ENCODE results near the gene HDGF. TPM values are rescaled to one million over a fixed set of nuclear protein-coding genes. Genes with fewer than 3 reads are reported as not detected.

Gene HDGF
- total RNA-seq, 1 donor from 2014 or later = 296 TPM

DNA sequence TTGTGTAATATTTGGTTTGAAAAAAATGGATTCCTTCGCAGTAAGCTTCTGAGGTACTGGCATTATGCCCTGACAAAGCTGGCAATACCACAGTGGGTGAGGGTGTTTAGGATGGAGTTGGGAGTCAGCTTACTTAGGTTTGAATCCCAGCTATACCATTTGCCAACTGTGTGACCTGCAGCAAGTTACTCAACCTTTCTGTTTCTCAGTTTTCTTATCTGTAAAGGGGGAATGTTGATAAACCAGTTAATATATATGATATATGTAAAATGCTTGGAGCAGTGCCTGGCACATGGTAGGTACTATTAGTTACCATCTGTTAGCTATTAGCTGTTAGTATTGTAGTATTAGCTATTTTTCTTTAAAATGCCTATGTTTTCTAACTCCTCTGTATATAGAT lies 4.9 kb upstream of the HDGF start:
- TF ChIP-seq, protein P1, sequence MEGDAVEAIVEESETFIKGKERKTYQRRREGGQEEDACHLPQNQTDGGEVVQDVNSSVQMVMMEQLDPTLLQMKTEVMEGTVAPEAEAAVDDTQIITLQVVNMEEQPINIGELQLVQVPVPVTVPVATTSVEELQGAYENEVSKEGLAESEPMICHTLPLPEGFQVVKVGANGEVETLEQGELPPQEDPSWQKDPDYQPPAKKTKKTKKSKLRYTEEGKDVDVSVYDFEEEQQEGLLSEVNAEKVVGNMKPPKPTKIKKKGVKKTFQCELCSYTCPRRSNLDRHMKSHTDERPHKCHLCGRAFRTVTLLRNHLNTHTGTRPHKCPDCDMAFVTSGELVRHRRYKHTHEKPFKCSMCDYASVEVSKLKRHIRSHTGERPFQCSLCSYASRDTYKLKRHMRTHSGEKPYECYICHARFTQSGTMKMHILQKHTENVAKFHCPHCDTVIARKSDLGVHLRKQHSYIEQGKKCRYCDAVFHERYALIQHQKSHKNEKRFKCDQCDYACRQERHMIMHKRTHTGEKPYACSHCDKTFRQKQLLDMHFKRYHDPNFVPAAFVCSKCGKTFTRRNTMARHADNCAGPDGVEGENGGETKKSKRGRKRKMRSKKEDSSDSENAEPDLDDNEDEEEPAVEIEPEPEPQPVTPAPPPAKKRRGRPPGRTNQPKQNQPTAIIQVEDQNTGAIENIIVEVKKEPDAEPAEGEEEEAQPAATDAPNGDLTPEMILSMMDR (IDR thresholded peaks at IDR 0.05; ENCODE audit: insufficient read depth, low read length, poor library complexity, severe bottlenecking) = no peak
- no peak overlapping the region for H3K4me3 ChIP-seq (ENCODE audit: low read depth, low read length)
- no peaks in the 10 kb centered on the region for H3K27me3 ChIP-seq (ENCODE audit: control insufficient read depth, insufficient read depth, low read length)
- no peaks in the 10 kb centered on the region for H3K36me3 ChIP-seq (ENCODE audit: control insufficient read depth, insufficient read depth, low read length)
- no peak for DNase-seq (ENCODE audit: low read depth)

DNA sequence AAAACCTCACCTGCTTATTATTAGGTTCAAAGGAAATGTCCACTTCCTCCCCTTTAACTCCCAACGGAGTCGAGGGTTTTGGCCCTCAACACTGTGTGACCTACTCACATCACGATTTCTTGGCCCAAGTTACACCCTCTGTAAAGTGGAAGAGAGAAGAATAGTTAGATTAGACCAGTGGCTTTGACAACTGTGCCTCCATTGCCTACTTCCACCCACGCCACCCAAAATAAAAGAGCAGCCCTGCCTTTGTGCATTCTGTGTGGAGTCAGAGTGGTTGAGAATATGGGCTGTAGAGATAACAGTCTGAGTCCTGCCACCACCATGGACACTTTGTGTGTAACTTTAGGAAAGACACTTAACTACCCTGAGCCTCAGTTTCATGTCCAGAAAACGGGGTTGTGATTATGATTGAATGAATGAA lies 4.1 kb upstream of the HDGF start:
- Histone ChIP-seq H3K4me3 (ENCODE audit: low read depth, low read length) (no peak overlapping the region), H3K27me3 (ENCODE audit: control insufficient read depth, insufficient read depth, low read length) (no peaks in the 10 kb centered on the region), H3K36me3 (ENCODE audit: control insufficient read depth, insufficient read depth, low read length) (no peaks in the 10 kb centered on the region)
- TF ChIP-seq, protein P1 (IDR thresholded peaks at IDR 0.05; ENCODE audit: insufficient read depth, low read length, poor library complexity, severe bottlenecking) = no peak
- no peak for DNase-seq (ENCODE audit: low read depth)

DNA sequence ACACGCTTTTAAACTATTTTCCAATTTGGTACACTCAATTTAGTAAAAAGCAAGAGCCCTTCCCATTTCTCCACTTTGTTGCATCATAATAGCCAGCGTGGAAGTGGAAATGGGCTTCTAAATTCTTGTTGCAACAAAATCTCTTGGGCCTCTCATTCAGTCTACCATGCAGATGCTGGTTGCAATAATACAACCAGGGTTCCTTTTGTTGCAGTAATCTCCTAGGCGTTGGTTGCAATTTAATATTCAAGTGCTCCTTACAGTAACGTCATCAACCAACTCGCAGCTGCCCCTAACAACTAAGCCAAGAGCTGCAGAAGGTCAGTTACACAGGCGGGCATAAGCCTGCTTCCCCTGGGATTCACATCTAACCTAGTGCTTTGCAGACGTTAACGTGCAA lies 2.7 kb upstream of the HDGF start:
- TF ChIP-seq, protein P1 (IDR thresholded peaks at IDR 0.05; ENCODE audit: insufficient read depth, low read length, poor library complexity, severe bottlenecking) = no peak
- no peak for DNase-seq (ENCODE audit: low read depth)
- H3K36me3 ChIP-seq (ENCODE audit: control insufficient read depth, insufficient read depth, low read length) = no peaks in the 10 kb centered on the region

DNA sequence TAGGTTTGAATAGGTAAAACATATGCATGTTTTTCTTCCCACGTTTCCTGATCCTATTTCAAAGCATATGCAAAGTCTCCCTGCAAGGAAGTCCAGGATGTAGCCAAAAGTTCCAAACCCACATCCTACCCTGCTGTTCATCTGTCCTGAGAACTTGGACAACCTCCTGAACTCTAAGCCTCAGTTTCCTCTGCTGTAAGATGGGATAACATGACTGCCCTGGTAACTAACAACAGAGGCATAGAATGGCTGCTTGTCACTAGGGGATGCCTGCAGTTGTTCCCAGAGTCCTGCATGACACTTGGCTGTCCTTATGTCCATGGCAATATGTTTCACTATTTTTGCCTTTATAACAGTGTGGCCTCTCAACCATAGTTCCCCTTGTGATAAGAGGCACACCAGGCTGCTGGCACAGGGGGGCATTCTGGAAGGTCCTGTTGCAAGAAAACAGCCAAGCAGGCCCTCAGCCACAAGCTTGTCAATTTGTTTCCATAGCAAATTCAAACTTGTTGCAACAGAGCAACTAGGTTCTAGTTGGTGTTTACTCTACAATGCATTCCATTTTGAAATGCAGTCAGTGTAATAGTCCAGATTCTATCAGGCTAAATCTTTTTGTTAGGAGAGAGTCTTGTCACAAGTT lies 1.5 kb upstream of the HDGF start:
- DNase-seq (ENCODE audit: low read depth) = no peak
- no peak overlapping the region for H3K4me3 ChIP-seq (ENCODE audit: low read depth, low read length)
- TF ChIP-seq, protein P1 (IDR thresholded peaks at IDR 0.05; ENCODE audit: insufficient read depth, low read length, poor library complexity, severe bottlenecking) = no peak

More for the DNA sequence above, 2.7 kb upstream of the HDGF start:
- no peaks in the 10 kb centered on the region for H3K27me3 ChIP-seq (ENCODE audit: control insufficient read depth, insufficient read depth, low read length)
- no peak overlapping the region for H3K4me3 ChIP-seq (ENCODE audit: low read depth, low read length)

DNA sequence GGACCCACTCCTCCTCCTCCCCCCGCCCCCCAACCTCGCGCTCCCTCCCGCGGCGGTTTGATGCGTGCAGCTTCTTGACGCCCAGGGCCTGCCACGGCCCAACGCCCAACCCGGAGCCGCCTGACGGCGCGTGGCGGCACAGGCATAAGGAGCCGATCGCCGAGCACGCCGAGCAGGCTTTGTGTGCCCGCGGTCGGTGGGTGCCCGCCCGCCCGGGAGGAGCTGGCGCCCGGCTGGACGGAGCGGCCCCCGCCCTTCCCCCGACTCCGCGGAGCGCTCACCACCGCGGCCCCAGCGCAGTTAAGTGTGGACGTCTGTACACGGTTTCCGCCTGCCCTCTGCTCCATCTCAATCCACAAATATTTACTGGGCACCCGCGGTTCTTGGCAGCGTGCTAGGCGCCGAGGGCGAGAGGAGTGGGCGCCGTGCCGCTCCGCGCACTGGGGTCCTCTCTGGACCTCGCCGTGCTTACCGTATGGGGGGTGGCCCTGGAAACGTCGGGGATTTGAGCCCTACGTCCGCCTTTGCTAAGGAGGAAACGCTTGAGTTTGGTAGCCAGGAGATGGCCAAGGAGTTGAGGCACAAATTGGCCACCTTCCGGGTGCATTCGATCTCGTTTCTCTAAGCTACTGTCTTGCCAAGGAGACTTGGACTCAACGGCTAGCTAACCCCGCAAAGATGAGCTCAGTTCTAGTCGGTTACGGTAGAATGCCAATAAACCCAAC lies 444 bp upstream of the HDGF start:
- peak; percentile 64 for DNase-seq (ENCODE audit: low read depth)
- TF ChIP-seq, protein P1 (IDR thresholded peaks at IDR 0.05; ENCODE audit: insufficient read depth, low read length, poor library complexity, severe bottlenecking) = no peak
- Histone ChIP-seq H3K27me3 (ENCODE audit: control insufficient read depth, insufficient read depth, low read length) (no peaks in the 10 kb centered on the region), H3K4me3 (ENCODE audit: low read depth, low read length) (peak overlapping the region; percentile 96), H3K36me3 (ENCODE audit: control insufficient read depth, insufficient read depth, low read length) (no peaks in the 10 kb centered on the region)

More for the DNA sequence above, 1.5 kb upstream of the HDGF start:
- no peaks in the 10 kb centered on the region for H3K27me3 ChIP-seq (ENCODE audit: control insufficient read depth, insufficient read depth, low read length)
- H3K36me3 ChIP-seq (ENCODE audit: control insufficient read depth, insufficient read depth, low read length) = no peaks in the 10 kb centered on the region
